Stimulated activated CD4-positive, alpha-beta T cell treated with anti-CD3 and anti-CD28 coated beads, Interleukin-15, amount 100 ng/mL, for 1 hour (primary cell): ENCODE results near the gene SENP7.
"Not testable (repeated sequence)": the region's sequence is repeated elsewhere in the genome, so short reads cannot be mapped to it uniquely, and the experiment has no call there.

ENCODE experiments used
- DNase-seq, 2 donors: peaks; one replicate each; pipeline ENCODE4 v3.0.0-alpha.2; 2020; ENCODE audit warnings: low read depth in 1 of 2, low spot score in 1 of 2

Gene SENP7

DNA sequence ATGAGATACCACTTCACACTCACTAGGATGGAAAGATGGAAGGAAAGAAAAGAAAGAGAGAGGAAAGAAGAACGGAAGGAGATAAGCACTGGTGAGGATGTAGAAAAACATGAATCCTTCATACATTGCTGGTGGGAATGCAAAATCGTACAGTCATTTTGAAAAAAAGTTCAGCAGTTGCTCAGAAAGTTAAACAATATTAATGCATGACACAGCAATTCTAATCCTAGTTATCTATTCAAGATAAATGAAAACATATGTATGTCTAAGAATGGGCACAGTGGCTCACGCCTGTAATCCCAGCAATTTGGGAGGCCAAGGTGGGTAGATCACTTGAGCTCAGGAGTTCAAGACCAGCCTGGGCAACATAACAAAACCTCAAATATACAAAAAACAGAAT is 59.1 kb downstream of the SENP7 start:
- DNase-seq = no peak

DNA sequence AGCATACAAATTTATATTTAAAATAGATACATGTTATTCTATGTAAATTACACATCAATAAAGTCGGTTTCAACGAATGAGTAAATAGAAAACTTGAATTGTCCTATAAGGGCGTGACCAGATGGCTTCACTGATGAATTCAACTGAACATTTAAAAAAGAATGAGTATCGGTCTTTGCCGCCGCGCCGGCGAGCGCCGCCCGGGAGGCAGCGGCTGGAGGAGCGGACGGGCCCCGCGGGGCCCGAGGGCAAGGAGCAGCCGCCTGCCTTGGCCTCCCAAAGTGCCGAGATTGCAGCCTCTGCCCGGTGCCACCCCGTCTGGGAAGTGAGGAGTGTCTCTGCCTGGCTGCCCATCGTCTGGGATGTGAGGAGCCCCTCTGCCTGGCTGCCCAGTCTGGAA is 74.4 kb downstream of the SENP7 start:
- DNase-seq = not testable (repeated sequence)

DNA sequence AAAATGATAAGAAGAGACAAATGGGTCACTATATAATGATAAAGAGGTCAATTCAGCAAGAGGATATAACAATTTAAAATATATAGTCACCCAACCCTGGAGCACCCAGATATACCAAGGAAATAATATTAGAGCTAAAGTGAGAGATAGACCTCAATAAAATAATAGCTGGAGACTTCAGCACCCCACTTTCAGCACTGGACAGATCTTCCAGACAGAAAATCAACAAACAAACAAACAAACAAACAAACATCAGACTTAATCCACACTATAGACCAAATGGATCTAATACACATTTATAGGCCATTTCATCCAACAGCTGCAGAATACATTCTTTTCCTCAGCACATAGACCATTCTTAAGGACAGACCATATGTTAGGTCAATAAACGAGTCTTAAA is 79.4 kb downstream of the SENP7 start:
- no peak for DNase-seq

DNA sequence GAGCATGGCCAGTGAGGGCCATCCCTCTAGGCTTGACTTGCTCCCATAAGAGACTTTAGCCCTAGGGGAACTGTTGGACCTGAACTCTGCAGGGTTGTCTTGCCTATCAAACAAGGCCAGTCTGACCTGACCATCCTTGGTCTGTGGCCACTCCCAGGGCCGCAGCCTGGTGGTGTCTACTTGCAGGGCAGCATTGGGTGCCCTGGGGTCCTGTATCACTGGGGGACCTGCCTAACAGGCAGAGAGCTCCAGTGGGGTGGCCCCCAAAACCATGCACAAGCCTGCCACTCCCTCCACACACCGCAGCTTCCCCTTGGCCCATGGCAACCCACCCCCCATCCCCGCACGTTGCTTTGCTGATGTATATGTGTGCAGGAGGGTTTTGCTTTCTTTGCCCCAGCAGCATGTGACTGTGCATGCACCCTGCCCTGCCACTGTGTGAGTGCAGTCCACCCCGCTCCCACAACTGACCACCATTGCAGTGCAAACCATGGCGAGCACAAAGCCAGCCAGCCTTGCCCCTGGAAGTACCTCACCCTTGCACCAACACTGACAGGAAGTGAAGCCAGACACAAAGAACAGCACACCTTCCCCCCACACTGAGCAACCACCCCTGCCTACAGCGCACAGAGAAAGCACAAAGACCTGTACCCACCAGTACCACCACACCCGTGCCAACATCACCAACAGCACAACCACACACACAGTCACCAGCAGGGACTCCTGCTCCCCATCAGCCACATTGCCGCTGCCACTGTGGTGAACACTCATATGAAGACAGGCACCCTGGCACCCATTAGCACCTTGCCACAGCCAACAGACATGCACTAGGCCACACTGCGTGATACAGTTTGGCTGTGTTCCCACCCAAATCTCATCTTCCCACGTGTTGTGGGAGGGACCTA is 88.8 kb downstream of the SENP7 start:
- no peak for DNase-seq

DNA sequence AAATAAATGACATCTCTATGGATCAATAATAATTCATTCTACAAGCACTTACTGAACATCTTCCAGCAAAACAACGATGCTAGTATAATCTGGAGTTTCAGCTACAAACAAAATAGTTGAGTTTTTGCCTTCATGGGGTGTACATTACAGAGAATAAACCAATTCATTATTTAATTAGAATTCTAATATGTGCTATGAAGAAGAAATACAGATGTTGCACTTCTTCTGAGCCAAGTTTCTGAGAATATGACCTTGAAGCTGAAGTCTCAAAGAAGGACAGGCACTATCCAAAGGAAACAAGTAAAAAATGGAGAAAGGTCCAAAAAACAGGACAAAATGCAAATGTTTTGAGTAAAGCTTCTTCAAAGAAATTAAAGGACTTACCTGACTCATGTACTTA is 94.2 kb downstream of the SENP7 start:
- DNase-seq = no peak

DNA sequence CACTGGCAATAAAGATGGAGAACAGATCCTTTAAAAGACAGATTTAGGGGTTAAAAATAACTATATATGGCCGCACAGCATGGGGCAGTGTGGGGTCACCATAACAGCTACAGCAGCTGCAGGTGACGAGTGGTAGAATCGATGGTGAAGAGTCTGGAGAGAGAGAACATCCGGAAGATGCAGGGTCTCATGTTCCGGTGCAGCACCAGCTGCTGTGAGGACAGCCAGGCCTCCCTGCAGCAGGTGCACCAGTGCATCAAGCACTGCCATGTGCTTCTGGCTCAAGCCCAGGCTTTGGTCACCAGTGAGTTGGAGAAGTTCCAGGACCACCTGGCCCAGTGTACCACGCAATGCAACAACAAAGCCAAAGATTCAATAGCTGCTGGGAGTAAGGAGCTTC is 98.9 kb downstream of the SENP7 start:
- no peak for DNase-seq

DNA sequence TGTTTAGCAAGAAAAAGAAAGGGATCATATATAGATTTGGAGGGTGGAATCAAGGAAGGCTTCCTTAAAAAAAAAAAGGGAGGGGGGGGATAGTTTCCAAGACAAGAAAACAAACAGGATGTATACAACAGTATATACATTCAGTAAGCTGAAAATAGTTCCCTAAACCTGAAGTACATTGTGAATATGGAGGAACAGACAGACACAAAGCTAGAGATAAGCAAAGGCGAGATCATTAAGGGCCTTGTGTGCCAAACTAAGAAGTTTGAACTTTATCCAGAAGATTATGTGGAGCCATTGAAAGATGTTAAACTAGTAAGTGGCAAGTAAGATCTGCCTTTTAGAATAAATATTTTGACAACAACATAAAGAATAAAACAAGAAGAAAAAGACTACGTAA is 99.4 kb downstream of the SENP7 start:
- no peak for DNase-seq

DNA sequence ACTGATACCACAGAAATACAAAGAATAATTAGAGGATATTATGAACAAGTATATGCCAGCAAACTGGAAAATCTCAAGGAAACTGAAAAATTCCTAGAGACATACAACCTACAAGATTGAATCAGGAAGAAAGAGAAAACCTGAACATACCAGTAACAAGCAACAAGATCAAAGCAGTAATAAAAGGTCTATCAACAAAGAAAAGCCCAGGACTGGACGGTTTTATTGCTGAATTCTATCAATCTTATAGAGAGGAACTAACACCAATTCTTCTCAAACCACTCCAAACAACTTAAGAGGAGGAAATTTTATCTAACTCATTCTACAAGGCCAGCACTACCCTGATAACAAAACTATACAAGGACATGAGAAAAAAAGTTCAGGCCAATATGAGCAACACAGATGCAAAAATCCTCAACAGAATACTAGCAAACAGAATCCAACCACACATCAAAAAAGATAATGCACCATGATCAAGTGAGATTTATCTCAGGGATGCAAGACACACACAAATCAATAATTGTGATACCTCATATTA is 121.5 kb downstream of the SENP7 start:
- no peak for DNase-seq

DNA sequence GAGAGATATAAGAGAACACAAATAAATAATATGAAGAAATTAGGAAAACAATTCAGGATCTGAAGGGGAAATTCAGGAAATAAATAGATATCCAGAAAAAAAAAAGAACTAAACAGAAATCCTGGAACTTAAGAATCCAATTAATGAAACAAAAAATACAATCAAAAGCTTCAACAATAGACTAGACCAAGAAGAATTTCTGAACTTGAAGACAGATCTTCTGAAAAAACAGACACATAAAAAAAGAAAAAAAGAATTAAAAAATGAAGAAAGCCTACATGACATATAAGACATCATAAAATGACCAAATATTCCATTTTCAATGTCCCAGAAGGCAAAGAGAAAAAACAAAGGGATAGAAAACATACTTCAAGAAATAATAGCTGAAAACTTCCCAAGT is 124.3 kb downstream of the SENP7 start:
- no peak for DNase-seq

DNA sequence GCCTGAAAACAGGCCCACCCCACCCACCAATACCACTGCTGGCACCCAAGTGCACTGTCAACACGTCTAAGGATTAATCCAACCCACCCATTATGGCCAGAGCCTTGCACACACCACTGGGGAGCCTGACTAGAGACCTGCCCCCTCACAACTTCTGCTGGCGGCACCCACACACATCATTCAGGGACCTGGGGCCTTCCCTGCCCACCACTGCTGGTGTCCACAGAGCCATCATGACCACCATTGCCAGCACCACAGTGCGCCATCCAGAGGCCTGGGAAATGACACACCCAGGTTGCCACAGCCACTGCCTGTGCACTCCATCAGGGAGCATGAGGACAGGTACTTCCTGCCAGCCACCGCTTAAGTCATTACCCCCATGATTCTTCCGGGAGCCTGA is 125.7 kb downstream of the SENP7 start:
- DNase-seq = no peak

DNA sequence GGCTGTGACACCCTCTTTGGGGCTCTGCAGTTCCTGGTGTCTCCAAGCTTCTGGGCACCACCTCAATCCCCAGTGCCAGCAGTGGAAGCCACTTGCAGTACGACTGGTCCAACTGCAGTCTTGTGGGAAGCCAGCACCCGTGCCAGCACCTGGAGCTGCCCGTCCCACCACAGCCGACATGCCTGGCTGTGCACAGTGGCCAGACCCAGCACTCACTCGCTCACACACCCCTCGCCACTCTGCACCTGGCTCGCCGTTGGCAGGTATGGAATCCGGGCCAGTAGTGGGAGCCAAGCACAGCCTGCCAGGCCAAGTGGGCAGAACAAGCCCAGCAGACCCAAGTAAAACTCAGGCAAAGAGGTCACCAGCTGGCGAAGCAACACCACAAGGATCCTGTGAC is 128.6 kb downstream of the SENP7 start:
- DNase-seq = no peak

DNA sequence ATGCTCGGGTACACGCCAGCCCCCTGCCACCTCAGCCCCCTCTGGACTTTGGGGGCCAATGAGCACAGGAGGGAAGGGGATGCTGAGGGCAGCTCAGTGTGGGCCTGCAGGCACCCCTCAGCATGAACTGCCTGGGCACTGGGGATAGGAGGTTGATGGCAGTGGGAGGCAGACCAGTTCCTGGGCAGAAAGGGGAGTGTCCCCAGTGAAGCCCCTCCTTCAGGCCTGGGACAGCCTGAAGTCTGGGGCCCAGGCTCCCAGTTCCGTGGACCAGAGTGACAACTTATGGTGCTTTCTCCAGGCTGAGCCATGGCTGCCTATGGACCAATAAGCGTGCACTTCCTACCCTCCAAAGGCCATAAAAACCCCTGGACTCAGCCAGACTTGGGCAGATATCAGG is 129.4 kb downstream of the SENP7 start:
- DNase-seq = no peak

DNA sequence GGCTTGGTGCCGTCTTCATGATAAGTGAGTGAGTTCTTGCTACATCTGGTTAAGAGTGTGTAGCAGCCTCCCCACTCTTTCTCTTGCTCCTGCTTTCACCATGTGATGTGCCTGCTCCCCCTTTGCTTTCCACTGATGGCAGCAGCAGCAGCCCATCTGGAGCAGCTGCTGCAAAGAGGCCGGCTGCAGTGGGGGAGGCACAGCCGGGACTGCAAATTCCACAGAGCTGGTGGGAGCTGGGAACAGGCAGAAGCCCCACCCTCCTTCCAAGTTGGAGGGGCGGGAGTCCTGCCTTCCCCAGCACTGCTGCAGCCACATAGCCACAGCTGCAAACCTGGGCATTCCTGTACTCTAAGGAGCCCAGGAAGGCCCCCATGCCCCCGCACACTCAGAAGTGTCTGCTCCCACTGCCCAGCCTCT is 129.8 kb downstream of the SENP7 start:
- DNase-seq = no peak

DNA sequence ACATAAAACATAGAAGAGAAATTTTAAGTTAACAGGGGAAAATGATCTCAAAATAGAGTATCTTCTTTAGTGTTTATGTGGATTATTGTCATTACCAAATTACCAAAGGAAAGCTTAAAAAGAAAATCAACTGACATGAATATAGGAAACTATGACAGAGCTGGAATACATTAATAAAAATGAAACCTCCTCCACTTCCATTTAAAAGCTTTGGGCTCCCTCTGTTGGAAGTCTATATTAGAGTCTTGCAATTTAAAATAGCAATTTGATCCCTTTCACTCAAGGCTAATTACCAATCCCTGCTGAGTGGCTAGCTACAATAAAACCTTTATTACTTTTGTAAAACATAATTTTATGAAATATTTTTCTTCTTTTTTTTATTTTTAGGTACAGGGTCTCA is 131.2 kb downstream of the SENP7 start:
- no peak for DNase-seq

DNA sequence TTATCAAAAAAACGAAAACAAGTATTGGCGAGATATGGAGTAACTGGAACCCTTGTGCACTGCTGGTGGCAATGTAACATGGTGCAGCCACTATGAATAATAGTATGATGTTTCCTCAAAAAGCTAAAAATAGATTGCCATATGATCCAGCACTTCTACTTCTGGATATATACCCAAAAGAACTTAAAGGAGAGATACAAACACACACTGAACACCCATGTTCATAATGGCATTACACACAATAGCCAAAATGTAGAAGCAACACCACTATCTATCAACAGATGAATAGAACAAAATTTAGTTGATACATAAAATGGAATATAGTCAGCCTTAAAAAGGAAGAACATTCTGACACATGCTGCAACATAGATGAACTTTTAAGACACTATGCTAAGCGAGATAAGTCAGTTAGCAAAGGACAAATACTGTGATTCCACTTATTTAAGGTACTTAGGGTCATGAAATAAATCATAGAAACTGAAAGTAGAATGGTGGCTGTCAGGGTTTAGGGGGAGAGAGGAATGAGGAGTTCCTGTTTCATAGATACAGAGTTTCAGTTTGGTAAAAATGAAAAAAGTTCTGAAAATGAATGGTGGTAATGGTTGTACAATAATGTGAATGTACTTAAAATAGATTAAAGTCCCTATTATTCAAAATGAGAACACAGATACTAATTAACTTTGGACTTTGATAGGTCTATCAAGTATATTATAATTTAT is 133.2 kb downstream of the SENP7 start:
- DNase-seq = no peak

DNA sequence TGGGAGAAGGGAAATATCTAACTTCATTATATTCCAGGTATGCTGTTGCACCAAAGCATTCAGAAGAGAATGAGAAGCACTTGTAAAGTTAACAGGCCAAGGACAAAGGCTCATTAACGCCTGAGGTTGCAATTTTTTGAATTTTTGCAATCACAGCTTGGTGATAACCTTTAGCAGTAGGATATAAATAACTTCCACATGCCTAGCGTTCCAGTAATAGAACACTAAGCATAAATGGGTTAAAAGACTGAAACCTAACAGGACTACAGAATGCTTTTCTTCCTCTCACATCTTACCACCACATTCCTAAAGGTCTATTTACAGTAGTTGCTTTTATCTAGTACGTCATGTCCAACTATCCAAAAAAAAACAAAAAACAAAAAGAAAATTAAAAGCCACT is 135.2 kb downstream of the SENP7 start:
- DNase-seq = no peak

DNA sequence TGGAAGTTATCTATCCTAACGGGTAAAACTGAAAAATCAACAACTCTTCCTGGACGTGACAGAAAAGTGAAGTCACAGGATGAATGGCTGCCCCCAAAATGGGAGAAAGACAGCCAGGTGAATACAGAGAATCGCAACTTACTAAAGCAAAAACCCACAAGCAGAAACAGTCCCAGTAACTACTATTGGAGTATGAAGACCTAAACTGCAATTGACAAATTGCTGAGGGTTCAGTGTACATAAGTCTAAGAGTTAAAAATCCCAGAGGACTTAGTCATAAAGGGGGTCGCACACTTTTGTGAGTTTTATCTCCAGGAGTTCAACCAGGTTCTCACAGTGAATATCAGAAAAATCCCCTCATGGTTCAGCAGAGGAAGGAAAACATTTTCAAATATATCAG is 135.8 kb downstream of the SENP7 start:
- DNase-seq = no peak

DNA sequence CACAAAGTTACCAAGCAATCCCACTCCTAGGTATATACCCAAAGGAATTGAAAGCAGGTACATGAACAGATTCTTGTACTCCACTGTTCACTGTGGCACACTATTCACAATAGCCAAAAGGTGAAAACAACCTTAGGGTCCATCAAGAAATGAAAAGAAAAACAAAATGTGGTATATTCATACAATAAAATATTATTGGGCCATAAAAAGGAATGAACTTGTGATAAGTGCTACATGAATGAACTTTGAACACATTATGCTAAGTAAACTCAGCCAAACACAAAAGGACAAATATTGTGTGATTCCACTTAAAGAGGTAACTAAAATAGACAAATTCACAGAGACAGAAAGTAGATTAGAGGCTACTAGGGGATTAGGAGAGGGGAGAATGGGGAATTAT is 137.4 kb downstream of the SENP7 start:
- DNase-seq = no peak

DNA sequence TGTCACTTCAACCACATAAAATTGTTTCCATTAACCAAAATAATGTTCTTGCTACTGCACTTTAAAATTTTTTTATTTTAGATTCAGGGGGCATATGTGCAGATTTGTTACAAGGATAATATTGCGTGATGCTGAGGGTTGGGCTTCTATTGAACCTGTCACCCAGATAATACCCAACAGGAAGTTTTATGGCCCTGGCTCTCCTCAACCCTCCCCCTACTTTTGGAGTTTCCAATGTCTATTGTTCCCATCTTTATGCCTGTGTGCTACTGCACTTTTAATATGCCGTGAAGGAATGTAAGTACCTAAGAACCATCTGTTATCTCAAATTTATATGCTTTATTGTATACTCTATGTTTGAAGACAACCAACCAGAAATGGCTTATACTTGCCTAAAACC is 150.6 kb downstream of the SENP7 start:
- no peak for DNase-seq

DNA sequence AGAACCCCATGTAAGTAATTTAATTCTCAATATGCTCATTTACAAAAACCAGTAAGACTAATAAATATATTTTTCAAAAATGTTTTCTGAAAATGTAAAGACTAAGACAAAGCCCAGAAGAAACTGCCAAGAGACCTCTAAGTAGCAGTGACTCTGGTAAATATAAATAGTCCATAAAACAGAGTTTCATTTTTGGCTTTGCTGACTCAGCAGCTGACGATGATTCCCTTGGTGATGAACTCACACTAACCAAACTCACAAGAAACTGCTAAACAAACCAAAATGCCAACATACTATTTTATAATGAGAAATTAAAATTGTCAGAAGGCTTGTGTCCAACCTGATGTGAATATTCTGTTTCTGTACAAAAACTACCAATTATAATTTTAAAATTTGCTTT is 161.2 kb downstream of the SENP7 start:
- no peak for DNase-seq

DNA sequence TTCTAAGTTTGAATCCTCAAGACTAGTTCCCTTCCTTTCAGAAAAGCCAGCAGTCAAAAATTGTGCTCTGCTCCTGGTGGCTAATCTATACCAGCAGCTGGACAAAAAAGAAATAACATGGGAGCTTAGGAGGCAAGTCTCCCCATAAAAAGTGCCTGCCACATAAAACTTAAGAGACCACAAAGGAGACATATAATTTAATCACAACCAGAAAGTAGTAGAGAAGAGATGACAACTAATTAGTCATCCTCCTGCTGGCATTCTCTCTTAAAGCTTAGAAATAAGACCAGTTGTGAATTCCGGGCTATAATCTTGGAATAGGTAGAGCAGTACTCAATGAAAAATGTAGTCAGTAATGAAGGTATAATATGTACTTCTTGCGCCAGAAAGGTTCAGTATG is 172.4 kb downstream of the SENP7 start:
- DNase-seq = no peak

DNA sequence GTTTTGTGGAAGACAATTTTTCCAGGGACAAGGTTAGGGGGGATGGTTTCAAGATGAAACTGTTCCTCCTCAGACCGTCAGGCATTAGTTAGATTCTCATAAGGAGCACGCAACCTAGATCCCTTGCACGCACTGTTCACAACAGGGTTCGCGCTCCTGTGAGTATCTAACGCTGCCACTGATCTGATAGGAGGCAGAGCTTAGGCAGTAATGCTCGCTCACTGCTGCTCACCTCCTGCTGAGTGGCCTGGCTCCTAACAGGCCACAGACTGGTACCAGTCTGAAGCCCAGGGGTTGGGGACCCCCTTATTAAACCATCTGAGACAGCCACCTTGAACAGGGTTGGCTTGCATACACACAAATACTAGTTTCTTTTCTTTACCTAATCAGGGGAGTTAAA is 179.1 kb downstream of the SENP7 start:
- DNase-seq = no peak
